ENCODE results near the gene INPP4A.

The INPP4A gene

DNA sequence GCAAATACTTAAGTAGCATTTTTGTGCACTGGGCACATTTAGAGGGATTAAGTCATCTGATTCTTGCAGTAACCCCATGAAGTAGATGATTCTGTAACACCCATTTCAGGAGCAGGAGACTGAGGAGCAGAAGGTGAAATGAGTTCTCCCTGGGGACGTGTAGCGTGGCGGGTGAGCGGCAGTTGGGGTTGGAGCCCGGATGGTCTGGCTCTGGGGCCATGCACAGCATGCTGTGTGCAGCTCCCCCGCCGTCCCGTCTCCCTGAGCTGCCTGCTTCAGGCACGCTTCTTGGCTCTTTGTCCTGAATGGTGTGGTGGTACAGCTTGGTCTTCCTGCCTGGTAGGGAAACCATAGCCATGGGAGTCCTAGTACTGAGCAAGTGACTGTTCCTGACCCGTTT is 32.4 kb downstream of the INPP4A start:
- no peak for DNase-seq

DNA sequence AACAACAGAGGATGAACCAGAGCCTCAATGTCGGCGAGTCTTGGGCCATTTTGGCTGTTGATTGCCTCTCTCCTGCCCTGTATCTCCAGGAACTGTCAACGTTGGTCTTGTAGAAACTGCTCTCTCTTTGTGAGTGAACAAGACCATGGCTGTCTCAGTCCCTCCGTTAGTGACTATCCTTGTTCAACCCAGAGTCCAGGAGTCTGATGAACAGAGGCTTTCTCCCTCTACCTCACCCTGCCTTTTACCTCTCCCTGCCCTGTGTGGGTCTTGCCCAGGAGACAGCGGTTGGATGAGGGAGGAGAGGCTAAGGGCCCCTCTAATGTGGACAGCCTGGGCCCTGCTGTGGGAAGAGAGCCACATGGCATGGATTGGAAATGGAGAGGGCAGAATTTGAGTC is 32.8 kb downstream of the INPP4A start:
- no peak for DNase-seq

DNA sequence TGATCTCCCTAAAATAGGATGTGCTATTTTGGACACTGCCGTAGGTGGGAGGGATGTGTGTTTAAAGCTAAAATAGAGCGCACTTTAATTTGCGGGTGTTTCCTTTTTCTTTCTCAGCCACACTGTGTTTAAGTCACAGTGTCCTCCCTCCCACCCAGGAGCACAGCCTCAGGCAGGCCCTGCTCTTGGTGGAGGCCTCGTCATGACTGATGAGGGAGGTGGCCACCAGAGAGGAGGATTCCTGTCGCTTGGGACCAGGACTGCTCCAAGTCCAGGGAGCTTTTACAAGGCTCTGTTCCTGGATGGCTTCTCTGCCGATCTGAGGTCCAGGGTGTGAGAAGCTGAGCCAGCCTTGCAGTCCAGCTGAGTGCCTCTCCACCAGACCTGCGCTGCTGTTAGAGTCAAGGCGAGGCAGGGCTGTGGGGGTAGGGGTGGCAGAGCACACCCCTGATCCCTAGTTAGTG is 33.5 kb downstream of the INPP4A start:
- DNase-seq = no peak

DNA sequence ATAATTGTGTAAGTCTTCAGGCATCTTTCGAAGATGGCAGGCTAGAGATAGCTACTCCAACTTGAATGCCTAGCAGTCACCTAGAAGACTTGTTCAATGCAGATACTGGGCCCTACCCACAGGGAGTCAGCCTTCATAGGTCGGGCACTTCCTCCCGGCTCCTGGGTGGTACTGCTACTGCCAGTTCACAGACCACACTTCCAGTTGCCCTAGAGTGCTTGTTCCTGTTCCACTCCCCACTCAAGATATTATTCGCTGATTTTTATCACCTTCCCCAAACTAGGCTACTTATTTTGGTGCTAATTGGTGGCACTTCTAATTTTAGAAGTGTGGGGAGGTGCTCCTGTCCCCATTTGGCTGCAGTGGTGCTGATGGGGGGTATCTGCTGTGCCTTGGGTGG is 34.2 kb downstream of the INPP4A start:
- DNase-seq = no peak

DNA sequence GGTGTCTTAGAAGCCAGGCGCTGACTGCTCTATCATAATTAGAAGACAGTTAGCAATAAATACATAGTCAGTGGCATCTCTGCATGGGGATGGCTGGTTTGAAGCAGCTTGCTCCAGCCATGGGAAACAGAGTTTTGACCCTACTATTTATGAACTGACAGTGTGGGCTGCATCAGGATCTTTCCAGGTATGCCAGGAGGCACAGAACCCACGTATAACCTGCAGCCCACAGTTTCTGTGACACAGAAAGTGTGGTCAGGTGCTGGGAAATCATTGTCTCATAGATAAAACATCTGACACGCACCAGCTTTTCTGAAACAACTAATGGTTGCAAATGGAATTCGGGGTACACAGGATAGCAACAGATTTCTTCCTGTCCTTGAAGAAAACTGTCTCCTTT is 34.7 kb downstream of the INPP4A start:
- no peak for DNase-seq

DNA sequence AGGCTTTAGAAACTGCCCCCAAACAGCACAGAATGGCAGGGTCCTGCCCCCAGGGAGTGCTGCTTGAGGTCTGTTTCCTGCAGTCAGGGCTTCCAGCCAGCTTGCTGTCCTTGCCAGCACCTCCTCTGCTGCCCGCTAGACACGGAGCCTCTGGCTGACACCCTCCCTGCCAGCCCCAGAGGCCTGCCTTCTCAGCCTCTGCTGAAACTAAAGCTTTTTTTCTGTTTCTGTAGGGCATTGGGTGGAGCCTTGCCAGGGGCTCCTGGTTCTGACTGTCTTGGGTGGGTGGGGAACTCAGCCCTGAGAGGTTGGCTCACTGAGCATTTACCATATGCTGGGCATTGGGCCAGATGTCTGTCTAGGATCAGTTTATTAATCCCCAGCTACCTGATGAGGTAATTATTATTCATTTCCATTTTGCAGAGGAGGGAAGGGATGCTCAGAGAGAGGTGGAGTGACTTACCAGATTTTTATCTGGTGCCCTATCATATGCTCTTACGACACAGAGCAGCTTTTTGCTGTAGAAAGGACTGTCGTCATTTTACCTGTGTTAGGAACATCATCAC is 35.4 kb downstream of the INPP4A start:
- DNase-seq = no peak

DNA sequence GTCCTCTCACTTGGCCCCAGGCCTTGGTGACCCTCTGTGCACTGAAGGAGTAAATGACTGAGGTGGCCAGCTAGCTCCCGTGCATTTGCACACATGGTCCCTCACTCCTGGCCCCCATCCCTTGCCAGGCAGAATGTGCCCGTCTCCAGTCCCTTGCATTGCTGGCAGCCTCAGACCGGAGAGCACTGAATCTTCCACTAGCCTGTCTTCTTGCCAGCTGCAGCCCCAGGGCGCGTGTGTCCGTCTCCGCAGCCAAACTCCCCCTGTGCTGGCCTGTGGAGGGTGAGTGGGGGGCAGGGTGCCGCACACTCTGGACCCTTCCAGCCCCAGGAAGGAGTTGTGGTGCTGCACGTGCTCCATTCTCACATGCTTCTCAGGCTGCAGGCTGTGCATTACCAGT is 35.9 kb downstream of the INPP4A start:
- no peak for DNase-seq

DNA sequence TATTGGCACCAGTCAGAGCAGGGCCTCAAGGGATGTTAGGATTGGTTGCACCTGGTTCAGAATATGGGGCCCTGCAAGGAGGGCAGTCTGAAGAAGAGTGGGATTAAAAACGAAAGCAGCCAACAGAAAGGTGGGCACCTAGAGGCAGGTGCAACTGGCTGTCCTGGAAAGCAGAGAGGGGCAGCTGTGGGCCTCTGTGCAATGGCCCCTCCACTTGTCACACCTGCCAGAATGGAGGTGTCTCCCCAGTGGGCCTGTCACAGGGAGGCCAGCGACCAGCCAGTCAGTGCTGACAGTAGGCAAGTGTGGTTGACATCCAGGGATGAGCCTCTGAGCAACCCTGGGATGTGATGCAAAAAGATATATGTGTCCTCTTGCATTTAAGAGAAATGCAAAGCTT is 37.7 kb downstream of the INPP4A start:
- DNase-seq = no peak

DNA sequence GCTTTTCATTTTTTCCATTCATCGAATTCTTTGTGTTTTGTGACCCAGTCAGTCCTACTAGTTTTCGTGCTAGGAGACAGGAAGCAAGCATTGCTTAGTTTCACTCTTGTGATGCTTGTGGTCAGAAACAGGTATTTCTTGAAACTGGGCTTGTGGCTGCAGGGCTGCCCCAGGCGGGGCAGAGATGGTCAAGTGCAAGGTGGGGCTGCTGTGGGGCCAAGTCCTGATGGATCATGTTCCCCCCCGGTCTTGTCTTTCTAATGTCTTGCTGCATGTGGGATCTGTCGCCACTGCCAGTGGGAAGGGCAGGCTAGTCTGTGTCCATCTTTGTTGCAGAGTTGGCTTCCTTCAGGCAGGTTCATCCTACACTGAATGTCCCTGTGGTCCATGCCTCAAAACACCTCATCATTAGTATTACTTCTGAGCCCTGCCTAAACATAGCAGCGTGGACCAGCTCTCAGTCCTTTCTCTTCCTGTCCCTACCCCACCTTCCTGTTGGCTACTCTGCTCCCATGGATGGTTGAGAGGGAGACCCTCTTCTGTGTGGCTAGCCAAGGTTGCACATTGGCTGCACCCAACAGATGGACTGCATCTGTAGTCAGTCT is 38.7 kb downstream of the INPP4A start:
- no peak for DNase-seq

DNA sequence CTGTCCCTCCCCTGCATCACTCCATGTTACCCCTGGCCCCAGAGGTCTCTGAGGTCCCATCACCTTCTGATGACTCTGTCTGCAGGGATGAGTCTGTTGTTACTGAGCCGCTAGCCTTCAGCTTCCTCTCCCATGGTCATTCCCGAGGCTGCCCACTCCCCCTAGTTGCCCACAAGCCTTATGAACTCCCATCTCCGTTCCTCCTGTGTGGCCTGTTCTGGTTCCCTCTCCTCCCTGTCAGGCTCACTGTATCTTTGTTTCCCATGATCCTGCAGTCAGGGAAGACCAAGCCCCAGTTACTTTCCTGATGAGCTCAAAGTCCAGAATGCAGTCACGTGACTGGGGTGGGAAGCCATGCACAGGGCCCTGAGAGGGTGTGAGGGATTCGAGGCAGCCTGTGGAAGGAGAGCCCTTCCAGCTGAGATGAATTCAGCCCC is 39.5 kb downstream of the INPP4A start:
- no peak for DNase-seq

DNA sequence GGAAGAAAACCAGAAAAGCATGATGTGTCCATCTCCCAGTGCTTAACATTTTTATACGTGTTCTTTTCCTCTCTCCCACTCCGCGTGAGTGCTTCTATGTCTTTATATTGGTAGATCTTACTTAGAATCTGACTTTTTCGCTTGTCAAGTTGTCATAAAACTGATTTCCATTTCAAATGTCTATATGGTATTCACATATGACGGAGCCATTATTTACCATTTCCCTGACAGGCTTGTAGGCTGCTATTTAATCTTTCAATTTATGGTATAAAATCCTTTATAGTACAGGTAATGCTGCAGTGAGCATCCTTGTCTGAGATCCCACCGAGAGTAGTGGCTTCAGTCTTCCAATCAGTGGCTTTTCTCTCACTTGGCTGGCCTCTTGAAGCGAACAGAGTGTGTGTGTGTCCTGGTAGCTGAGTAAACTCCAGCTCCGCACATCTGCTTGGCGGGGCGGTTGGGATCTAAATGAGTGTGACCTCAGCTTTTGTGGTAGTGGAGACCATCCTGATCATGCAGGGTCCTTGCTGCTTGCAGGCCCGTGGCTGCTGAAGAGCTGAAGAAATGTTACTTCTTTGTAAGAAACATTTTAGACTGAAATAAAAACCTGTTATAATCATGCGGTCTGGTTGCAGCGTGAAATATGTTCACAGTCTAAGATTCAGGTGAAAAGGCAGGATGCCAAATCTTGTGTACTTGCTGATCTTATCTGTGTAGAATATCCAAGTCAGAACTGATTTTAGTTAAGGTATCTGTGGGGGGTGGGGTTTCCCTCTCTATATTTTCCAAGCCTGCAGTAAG is 40.2 kb downstream of the INPP4A start:
- no peak for DNase-seq

DNA sequence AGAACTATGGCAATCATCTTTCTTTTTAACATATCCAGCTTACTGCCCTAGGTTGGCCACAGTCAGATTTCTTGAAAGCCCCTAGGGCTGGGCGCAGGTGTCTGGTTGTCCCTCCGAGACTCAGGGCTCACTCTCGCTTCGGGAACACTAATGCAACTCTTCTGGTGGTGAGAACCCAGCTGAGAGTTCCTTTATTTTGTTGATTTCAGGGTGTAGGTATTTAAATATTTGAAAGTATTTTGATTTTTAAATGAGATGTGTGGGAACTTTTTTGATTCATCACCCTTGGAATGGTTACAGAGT is 40.7 kb downstream of the INPP4A start:
- no peak for DNase-seq

DNA sequence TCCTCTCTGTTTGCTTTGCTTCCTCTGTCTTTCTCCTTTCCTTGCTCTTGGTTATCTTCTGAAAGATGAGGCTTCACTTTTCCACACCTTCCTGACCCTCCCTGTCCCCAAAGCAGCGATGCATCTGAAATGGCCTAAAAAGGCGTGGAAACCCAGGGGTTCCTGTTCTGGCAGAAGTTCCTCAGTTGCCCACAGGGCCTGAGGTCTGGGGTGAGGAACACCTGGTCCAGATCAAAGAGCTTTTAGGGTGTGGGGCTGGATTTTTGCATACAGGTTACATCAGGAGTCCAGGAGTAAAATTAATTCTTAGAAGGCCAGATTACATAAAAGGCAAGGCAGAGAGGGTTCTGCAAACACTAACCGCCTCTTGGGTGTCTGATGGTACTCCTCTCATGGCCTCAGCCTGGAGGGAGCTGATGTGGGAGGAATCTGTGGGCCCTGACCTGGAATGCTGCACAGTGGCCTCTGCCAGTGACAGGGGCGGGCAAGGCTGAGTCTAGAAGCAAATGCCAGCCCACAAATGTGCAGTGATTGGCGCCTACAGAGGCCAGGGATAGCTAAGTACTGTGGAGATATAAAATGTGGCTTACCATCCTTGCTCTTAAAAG is 41.8 kb downstream of the INPP4A start:
- no peak for DNase-seq

DNA sequence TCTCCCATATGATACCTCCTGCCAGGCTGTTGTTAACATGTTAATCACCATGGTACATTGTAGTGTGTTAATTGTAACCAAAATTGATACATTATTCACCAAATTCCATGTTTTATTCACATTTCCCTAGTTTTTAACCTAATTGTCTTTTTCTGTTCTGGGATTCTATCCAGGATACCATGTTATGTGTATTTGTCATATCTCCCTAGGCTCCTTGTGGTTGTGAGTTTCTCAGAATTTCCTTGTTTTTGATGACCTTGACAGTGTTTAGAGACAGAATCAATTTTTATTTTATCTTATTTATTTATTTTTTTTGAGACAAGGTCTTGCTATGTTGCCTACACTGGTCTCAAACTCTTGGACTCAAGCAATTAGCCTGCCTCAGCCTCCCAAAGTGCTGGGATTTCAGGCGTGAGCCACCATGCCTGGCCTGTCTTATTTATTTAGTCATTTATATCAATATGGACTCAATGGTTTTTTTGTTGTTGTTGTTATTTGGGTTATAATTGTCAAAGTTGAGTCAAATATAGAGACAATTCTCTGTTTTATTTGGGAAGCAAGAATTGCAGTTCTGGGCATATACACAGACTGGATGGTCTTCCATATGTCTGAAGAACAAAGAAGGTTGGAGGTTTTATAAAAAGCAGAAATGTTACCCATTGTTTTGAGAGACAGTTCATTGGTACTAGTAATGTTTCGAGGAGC is 42.6 kb downstream of the INPP4A start:
- no peak for DNase-seq

DNA sequence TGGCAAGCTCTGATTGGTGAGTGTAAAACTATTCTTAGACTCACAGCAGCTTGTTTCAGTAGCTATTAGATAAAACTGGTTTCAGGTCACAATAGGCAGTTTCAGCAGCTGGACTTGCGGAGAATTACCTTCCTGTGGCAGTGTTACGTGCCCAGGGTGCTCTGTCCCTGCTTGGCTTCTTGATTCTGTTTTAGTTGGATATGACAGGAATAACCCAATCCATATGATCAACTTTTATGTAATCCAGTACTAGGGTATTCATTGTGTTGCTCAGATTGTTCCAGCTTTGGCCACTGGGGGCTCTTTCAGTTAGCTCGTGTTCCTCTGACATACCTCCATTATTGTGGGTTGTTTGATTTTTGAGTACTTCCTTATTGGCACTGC is 43.1 kb downstream of the INPP4A start:
- DNase-seq = peak; percentile 79

DNA sequence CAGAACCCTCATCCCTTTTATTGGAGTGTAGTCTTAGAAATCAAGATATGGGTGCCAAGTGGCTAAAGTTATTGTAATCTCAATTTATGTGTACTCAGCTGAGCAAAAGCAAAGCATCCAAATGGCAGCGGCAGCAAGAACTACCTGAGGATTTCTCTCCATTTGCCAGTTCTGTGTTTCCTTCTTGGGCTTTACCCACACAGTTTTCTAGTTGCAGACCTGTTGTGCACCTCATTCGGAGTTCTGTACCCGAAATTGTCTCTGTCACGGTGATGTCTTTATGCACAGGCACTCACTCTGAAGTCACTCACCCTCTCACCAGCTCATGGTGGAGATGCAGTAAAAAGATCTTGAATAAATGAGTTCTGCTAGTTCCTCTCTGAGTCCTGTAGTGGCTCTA is 43.6 kb downstream of the INPP4A start:
- DNase-seq = no peak

DNA sequence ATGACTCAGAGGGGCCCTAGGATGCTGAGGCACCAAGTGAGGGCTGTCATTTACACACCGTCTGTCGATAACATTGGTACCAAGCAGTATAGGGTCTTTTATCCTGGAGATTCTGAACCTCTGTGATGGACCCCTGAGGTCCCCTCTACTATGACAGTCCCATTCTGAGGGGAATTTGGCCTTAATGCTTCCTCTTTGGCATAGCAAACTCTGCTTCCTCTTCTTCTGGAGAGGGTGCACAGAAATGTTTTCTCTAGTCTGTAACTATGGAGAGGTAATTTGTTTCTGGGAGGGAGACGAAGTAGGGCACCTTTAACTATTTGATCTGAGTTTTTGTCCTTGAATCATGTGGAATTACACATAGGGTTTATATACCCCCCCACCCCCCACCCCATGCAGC is 44.8 kb downstream of the INPP4A start:
- no peak for DNase-seq

DNA sequence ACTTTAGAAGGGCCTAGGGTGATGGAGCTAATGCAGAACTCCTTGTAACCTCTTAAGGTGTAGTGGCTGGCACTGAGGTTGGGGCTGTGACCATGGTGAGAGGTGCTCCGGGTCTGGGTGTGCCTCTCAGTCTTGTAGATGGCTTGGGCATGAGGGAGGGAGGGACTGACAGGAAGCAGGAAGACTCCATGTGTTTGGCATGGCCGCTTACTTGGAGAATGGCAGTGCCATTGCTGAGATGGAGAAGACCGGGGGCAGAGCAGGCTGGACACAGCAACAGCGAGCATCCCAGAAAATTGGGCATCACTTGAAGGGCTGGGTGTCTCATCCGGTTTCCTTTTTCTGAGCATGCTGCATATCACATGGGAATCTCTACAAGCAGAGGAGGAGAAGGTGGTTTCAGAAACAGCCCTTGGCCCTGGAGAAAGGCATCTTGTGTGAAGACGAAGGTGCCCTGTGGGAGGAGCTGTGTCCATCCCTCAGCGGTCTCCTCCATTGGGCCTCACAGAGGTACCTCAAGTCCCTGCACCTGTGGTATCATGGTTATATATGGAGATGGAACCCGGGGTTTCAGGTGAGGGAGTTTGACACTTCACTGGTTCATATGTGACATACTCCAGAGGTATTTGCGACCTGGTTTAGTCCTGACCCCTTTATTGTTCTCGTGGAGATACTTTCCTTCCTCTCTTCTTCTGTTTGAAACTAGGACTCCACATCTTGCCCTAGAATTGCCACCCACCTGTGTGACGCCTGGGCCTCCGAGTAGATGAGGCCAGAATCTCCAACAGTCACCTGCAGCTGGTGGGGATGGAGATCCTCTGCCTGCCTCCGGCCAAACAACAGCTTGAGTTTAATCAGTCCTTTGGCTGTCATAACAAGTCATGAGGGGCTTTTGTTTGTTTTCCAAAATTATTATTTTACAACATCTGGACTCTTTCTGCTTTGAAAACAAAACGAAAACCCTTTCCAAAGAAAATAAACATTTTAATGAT is 45.6 kb downstream of the INPP4A start:
- DNase-seq = no peak

DNA sequence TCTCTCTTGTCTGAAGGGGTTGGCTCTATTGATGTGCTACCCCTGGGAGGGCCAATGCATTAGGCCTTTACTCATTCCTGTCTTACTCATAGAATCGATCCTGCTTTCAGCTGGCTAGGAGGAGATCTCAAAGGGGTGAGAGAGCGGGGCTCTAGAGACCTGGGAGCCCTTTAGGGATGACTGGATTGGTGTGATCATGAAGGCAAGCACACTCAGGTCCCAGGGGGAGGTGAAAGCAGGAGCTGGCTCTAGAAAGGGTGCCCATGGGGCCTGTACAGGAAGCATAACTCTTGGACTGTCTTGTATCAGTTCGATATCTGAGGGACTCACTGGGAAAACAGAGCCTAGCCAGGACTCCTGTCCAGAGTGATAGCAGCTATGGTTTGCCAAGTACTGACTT is 47.8 kb downstream of the INPP4A start:
- DNase-seq = no peak

DNA sequence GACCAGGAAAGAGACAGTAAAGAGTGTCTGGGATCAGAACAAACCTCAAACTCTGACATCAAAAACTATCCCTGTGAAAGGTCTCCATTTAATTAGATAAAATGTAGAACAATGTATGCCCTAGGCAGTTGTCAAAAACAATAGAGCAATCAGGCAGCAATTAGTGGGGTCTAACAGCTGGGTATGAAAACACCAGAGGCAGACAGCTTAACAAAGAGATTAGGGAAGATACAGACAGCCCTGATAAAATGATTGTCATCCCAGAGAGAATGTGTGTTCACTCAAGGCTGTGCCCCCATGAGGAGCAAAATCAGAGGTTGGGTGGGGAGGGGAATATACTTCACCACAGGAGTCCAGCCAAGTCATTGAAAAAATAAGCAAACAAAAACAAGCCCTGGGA is 50.0 kb downstream of the INPP4A start:
- no peak for DNase-seq

DNA sequence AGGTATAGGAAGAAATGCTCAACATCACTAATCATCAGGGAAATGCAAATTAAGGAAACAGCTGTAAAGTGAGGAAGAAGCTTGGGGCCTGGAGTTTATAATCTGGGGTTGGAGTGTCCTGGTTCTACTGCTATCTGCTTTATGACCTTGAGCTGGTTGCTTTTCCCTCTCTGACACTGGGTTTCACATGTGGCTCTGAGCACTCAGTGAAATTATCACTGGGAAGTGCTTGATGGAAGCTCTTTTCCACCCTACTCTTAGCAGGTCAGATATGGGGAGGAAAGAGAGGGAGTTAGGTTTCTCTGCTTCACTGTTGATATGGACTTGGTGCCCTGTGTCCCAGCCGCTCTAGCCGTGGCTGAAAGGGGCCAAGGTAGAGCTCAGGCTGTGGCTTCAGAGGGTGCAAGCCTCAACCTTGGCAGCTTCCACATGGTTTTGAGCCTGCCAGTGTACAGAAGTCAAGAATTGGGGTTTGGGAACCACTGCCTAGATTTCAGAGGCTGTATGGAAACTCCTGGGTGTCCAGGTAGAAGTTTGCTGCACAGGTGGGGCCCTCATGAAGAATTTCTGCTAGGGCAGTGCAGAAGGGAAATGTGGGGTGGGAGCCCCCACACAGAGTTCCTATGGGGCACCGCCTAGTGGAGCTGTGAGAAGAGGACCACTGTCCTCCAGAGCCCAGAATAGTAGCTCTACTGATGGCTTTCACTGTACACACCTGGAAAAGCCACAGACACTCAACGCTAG is 52.3 kb downstream of the INPP4A start:
- no peak for DNase-seq

All from OCI-M1 (cell line).